A673 (cell line): ENCODE results near the gene NRDE2.

Source experiments
- CTCF ChIP-seq: fragments of 300-800, 200-600 bp; sonication (generic); conservative IDR thresholded peaks from 2 replicates; pipeline ENCODE4 v1.5.1; 2017; ENCODE audit warnings: low read depth, mild to moderate bottlenecking, antibody characterized with exemption, low read length, moderate library complexity, mixed read lengths
- EZH2 ChIP-seq: fragments of 200-600 bp; sonication (generic); IDR thresholded peaks from 2 replicates; pipeline ENCODE4 v1.6.1; 2017; ENCODE audit warnings: borderline replicate concordance, low read depth, mild to moderate bottlenecking, mixed read lengths, antibody characterized with exemption, low read length; ENCODE audit not compliant: poor library complexity, severe bottlenecking

GRCh38 chr14:90268420-90268819 lies 63.3 kb downstream of the NRDE2 start:
- TF ChIP-seq CTCF (no peak), EZH2 (no peak)
